K562 (cell line): ENCODE data around the gene ENTPD6. TPM values are rescaled to one million over a fixed set of nuclear protein-coding genes. Genes with fewer than 3 reads are reported as not detected.

Experiments
- ATAC-seq: fragments of 200-7000 bp; cut with Tn5 transposase; 3 replicates; pipeline ENCODE4 v1.9.1; 2020; ENCODE audit warnings: moderate library complexity
- BruUV-seq: library from RNA; stranded (reverse); fragments of 400-500 nt; replicated peaks from 2 replicates; lab custom pipeline; 2021; lab: Mats Ljungman, UMichigan
- CTCF ChIA-PET: fragments of 300-600 bp; formaldehyde crosslinking; extraction: SDS; loops from one replicate; lab custom pipeline; 2021; ENCODE audit warnings: low intra/inter-chr PET ratio; lab: Yijun Ruan, JAX
- POLR2A ChIA-PET: fragments of 300-600, 350-650 bp; sonication (Branson Sonifier 250); formaldehyde crosslinking; extraction: SDS; loops from one replicate; lab custom pipeline; 2021; ENCODE audit warnings: antibody characterized with exemption, inconsistent platforms; lab: Yijun Ruan, JAX
- DNase-seq, 4 experiments: peaks; one replicate each; pipeline versions ENCODE4 v3.0.0 to v3.0.0-alpha.2; 2011 to 2018; ENCODE audit warnings: low spot score in 3 of 4, mixed read lengths in 3 of 4; ENCODE audit errors: extremely low read depth in 1 of 4
- FAIRE-seq: peaks from 2 replicates; lab custom pipeline; 2011; peaks lifted over from hg19 to GRCh38; lab: Jason Lieb, UNC
- H2AFZ ChIP-seq: 2 replicates; pipeline ENCODE4 v1.6.0; 2011; ENCODE audit warnings: low read depth, low read length, control low read depth, inconsistent platforms
- H3K27ac ChIP-seq: fragments of 200-600 bp; 3 replicates; pipeline ENCODE4 v1.8.0; 2011; ENCODE audit warnings: low read depth, mild to moderate bottlenecking, control low read depth, inconsistent platforms, low read length, moderate library complexity, mixed read lengths; ENCODE audit errors: extremely low read depth
- H3K27me3 ChIP-seq, 2 experiments: fragments of 300-600 bp in 1 of 2; 2 replicates in 1 of 2; 3 replicates in 1 of 2; pipeline versions ENCODE4 v1.6.0 to v1.8.0; 2011; ENCODE audit warnings: inconsistent platforms in 2 of 2, low read length in 2 of 2, mild to moderate bottlenecking in 1 of 2, mixed read lengths in 1 of 2, moderate library complexity in 1 of 2; ENCODE audit not compliant: control insufficient read depth in 2 of 2, insufficient read depth in 2 of 2
- H3K36me3 ChIP-seq: fragments of 300-600 bp; 3 replicates; pipeline ENCODE4 v1.8.0; 2011; ENCODE audit warnings: mild to moderate bottlenecking, low read length, inconsistent platforms; ENCODE audit not compliant: control insufficient read depth, insufficient read depth
- H3K4me1 ChIP-seq, 2 experiments: fragments of 200-600 bp in 1 of 2; replicated peaks in 1 of 2; 2 replicates in 1 of 2; 3 replicates in 1 of 2; pipeline versions ENCODE4 v1.5.1 to v1.8.0; 2011; ENCODE audit warnings: inconsistent platforms in 2 of 2, low read length in 2 of 2, mild to moderate bottlenecking in 1 of 2, mixed read lengths in 1 of 2, moderate library complexity in 1 of 2; ENCODE audit not compliant: control insufficient read depth in 2 of 2, insufficient read depth in 2 of 2
- H3K4me2 ChIP-seq: 2 replicates; pipeline ENCODE4 v1.6.1; 2011; ENCODE audit warnings: low read length, control low read depth, inconsistent platforms, mixed read lengths; ENCODE audit not compliant: insufficient read depth
- H3K4me3 ChIP-seq: fragments of 200-600 bp; sonication (generic), shearing (Covaris generic); 2 replicates; pipeline ENCODE4 v1.5.1; 2016; ENCODE audit warnings: control low read depth, inconsistent platforms
- H3K79me2 ChIP-seq: fragments of 200-600 bp; 3 replicates; pipeline ENCODE4 v1.8.0; 2011; ENCODE audit warnings: low read length, inconsistent platforms; ENCODE audit not compliant: control insufficient read depth, insufficient read depth
- H3K9ac ChIP-seq, 2 experiments: 2 replicates each; pipeline versions ENCODE4 v1.6.0 to v1.6.1; 2011; ENCODE audit warnings: low read depth in 2 of 2, low read length in 2 of 2, control low read depth in 1 of 2, inconsistent platforms in 1 of 2, mild to moderate bottlenecking in 1 of 2, mixed read lengths in 1 of 2; ENCODE audit not compliant: insufficient read depth in 1 of 2
- H3K9me1 ChIP-seq: one replicate; pipeline ENCODE4 v1.6.0; 2011; ENCODE audit warnings: inconsistent platforms, mild to moderate bottlenecking, low read length, moderate library complexity; ENCODE audit not compliant: control insufficient read depth, insufficient read depth
- H3K9me3 ChIP-seq: replicated peaks from 2 replicates; pipeline ENCODE4 v1.5.1; 2011; ENCODE audit warnings: low read depth, low read length, inconsistent platforms; ENCODE audit not compliant: control insufficient read depth, insufficient read depth
- H4K20me1 ChIP-seq: replicated peaks from 2 replicates; pipeline ENCODE4 v1.6.1; 2011; ENCODE audit warnings: low read length, inconsistent platforms, mixed read lengths; ENCODE audit not compliant: control insufficient read depth, insufficient read depth
- E2F1 ChIP-seq: sonication (generic); formaldehyde crosslinking; IDR thresholded peaks from 2 replicates; pipeline ENCODE4 v1.8.1; 2023; ENCODE audit warnings: mild to moderate bottlenecking, missing genetic modification reagents, moderate library complexity
- GABPB1 ChIP-seq: sonication (generic); formaldehyde crosslinking; IDR thresholded peaks from 2 replicates; pipeline ENCODE4 v1.8.0; 2022; ENCODE audit warnings: mild to moderate bottlenecking, missing genetic modification reagents
- MTA2 ChIP-seq: fragments of 450-650 bp; IDR thresholded peaks from 2 replicates; pipeline ENCODE4 v1.6.1; 2016; ENCODE audit warnings: low read depth
- MYNN ChIP-seq, 2 experiments: sonication (generic); formaldehyde crosslinking in 1 of 2; IDR thresholded peaks; 2 replicates each; pipeline versions ENCODE4 v1.5.0 to v1.6.1; 2016 to 2020; ENCODE audit warnings: antibody characterized with exemption in 1 of 2, missing genetic modification reagents in 1 of 2
- TAF9B ChIP-seq: fragments of 450-650 bp; IDR thresholded peaks from 2 replicates; pipeline ENCODE4 v1.6.1; 2018; ENCODE audit warnings: mild to moderate bottlenecking; ENCODE audit not compliant: partially characterized antibody
- ZNF75A ChIP-seq: fragments of 450-650 bp; formaldehyde crosslinking; IDR thresholded peaks from 2 replicates; pipeline ENCODE4 v1.4.0; 2020; ENCODE audit warnings: mild to moderate bottlenecking
- WGBS: fragments of 100-300 bp; shearing (Covaris generic); methylation state at CpG from one replicate; pipeline ENCODE4 v1.1.6; 2016; ENCODE audit warnings: low coverage, mixed read lengths; ENCODE audit not compliant: insufficient coverage; ENCODE audit errors: missing lambda C conversion rate; 5-methylcytosine and 5-hydroxymethylcytosine counted together
- in situ Hi-C: fragments of 300-500 bp; cut with MboI; formaldehyde crosslinking; loops from 4 replicates; pipeline ENCODE4 v1.15.0; 2018; ENCODE audit warnings: inconsistent platforms, mixed read lengths
- intact Hi-C: fragments of 100-400 bp; cut with micrococcal nuclease; formaldehyde crosslinking; loops from 2 replicates; pipeline ENCODE4 v1.14.2; 2022
- polyA plus RNA-seq, 8 experiments: library from polyadenylated mRNA; depleted of rRNA in 4 of 8; stranded (reverse) in 5 of 8; unstranded in 3 of 8; fragments of >200 nt; fragmentation: Nextera tagmentation in 2 of 8; fragmentation: Illumina TruSeq in 1 of 8; extraction: Ambion mirVana in 2 of 8; extraction: Trizol in 1 of 8; gene quantifications; 2 replicates each; pipeline versions ENCODE4 v1.2.1 to v1.2.3, GENCODE V29; 2011 to 2014; ENCODE audit warnings: inconsistent platforms in 1 of 8, missing spikeins in 1 of 8
- total RNA-seq, 7 experiments: library from RNA; depleted of rRNA in 6 of 7; stranded (reverse); fragments of >200 nt in 6 of 7; fragmentation: Illumina TruSeq in 2 of 7; extraction: Trizol in 2 of 7; gene quantifications; 2 replicates each; pipeline versions ENCODE4 v1.2.1 to v1.2.3, GENCODE V29; 2011 to 2021; ENCODE audit warnings: low replicate concordance in 1 of 7
- TF ChIP-seq, protein P1 (sequence below): sonication (generic); formaldehyde crosslinking; IDR thresholded peaks from 2 replicates; pipeline ENCODE4 v1.4.0; 2020; ENCODE audit warnings: mild to moderate bottlenecking, missing genetic modification reagents

The ENTPD6 gene
- total and polyA plus RNA-seq, 9 of the 15 experiments (the other 6 are each of a cell fraction or from before 2014, with no cell fraction given) = 0.82 to 36.8 (median 22.4) TPM

DNA sequence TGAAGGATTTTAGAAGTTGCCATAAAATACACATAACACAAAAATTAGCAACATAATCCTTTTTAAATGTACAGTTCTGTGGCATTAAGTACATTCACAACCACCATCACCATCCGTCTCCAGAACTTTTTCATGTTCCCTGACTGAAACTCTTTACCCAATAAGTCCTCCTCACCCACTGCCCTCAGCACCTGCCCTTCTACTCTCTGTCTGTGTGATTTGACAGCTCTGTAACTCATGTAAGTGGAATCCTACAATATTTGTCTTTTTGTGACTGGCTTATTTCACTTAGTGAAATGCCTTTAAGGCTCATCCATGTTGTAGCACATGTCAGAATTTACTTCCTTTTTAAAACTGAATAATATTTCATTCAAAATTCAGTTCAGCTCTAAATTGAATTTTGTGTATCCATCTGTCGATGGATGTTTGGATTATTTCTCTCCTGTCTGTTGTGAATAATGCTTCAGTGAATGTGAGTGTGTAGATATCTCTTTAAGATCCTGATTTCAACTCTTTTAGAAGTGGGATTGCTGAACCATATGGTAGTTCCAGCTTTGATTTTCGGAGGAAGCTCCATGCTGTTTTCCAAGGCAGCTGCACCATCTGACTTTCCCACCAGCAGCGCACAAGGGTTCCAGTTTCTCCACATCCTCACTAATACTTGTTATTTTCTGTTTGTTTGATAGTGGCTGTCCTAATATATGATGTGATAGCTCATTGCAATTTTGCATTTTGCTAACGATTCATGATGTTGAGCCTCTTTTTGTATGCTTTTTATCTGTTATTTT is 4.2 kb downstream of the ENTPD6 start (continued):
- TF ChIP-seq E2F1 (CRISPR knock-in tag) = no peak
- TF ChIP-seq TAF9B = no peak
- TF ChIP-seq MYNN (IDR thresholded peaks at IDR 0.05) = no peak
- TF ChIP-seq MYNN (CRISPR knock-in tag; IDR thresholded peaks at IDR 0.05) = no peak
- TF ChIP-seq, protein P1, sequence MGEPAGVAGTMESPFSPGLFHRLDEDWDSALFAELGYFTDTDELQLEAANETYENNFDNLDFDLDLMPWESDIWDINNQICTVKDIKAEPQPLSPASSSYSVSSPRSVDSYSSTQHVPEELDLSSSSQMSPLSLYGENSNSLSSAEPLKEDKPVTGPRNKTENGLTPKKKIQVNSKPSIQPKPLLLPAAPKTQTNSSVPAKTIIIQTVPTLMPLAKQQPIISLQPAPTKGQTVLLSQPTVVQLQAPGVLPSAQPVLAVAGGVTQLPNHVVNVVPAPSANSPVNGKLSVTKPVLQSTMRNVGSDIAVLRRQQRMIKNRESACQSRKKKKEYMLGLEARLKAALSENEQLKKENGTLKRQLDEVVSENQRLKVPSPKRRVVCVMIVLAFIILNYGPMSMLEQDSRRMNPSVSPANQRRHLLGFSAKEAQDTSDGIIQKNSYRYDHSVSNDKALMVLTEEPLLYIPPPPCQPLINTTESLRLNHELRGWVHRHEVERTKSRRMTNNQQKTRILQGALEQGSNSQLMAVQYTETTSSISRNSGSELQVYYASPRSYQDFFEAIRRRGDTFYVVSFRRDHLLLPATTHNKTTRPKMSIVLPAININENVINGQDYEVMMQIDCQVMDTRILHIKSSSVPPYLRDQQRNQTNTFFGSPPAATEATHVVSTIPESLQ (CRISPR knock-in tag) = no peak
- TF ChIP-seq, all 486 proteins: peak for 0

- in situ Hi-C loops (no loop called here), intact Hi-C loops (no loop called here)
- Histone ChIP-seq H3K9ac (no peak overlapping the region), H3K4me1 (peaks cover 0 to 14% of the 10 kb centered on the region in 2 experiments; a peak in 2 of 5 replicates), H4K20me1 (peaks cover 5% of the 10 kb centered on the region; the same call in 1 of the 2 replicates), H2AFZ (no peak overlapping the region), H3K79me2 (peaks cover 12% of the 10 kb centered on the region), H3K4me3 (no peak overlapping the region), H3K36me3 (no peaks in the 10 kb centered on the region; the same call in 2 of the 3 replicates), H3K9me1 (no peaks in the 10 kb centered on the region), H3K4me2 (no peak overlapping the region), H3K9me3 (no peaks in the 10 kb centered on the region), H3K27ac (no peak overlapping the region), H3K27me3 (no peaks in the 10 kb centered on the region)
- no peak for DNase-seq
- TF ChIP-seq GABPB1 (CRISPR knock-in tag) (no peak), MTA2 (no peak), ZNF75A (CRISPR knock-in tag) (no peak)
- WGBS = 72% methylated on average over 2 of the region's 2 CpGs
- BruUV-seq = no TSS peak
- ATAC-seq = no peak
- no peak for FAIRE-seq
- ChIA-PET CTCF (no interaction called here), POLR2A (no interaction called here)
These were observed 7.6 kb downstream of the ENTPD6 start for GRCh38 chr20:25203089-25203488.
